ENCODE measurements around the gene WIZ. TPM values are rescaled to one million over a fixed set of nuclear protein-coding genes. Genes with fewer than 3 reads are reported as not detected.
A peak's percentile ranks its signal among the peaks of the same experiment; 100 is the strongest.
"Not testable (repeated sequence)": the region's sequence is repeated elsewhere in the genome, so short reads cannot be mapped to it uniquely, and the experiment has no call there.

Gene WIZ
- total RNA-seq, 4 donors from 2014 or later = 39.1 to 44.9 (median 41.0) TPM

GRCh38 chr19:15419413-15420025 lies 30.2 kb downstream of the WIZ start:
- H3K4me1 ChIP-seq = peaks cover 32% of the 10 kb centered on the region
- no peaks in the 10 kb centered on the region for H3K27me3 ChIP-seq
- no peaks in the 10 kb centered on the region for H3K9me3 ChIP-seq
- TF ChIP-seq POLR2A (IDR thresholded peaks at IDR 0.05) = no peak
- no peak for TF ChIP-seq EP300 (IDR thresholded peaks at IDR 0.05)
- peak in 1 of 2 donors; percentile 1 for TF ChIP-seq CTCF (IDR thresholded peaks at IDR 0.05)
- no peak for TF ChIP-seq POLR2AphosphoS5 (IDR thresholded peaks at IDR 0.05)
- 17% methylated on average over 16 of the region's 16 CpGs for WGBS
- peaks cover 28% of the 10 kb centered on the region for H3K36me3 ChIP-seq
- no peak overlapping the region for H3K27ac ChIP-seq
- H3K4me3 ChIP-seq = peak overlapping the region; percentile 58
- DNase-seq (ENCODE audit: low spot score in 2 of 2) = no peak

GRCh38 chr19:15418579-15419412 lies 31.0 kb downstream of the WIZ start, which contains the start of gene AKAP8L:
TSS of gene AKAP8L (minus strand) at chr19:15418988. CDS start at chr19:15418923, 65 bp downstream.
- Histone ChIP-seq H3K36me3 (peaks cover 21% of the 10 kb centered on the region), H3K27me3 (no peaks in the 10 kb centered on the region), H3K27ac (peak within 1 kb of the TSS; percentile 70), H3K4me1 (peaks cover 32% of the 10 kb centered on the region), H3K9me3 (no peaks in the 10 kb centered on the region), H3K4me3 (peak within 1 kb of the TSS; percentile 58)
- DNase-seq (ENCODE audit: low spot score in 2 of 2) = peak; percentile 99 to 100
- WGBS = 0% methylated on average over 10 of the region's 61 CpGs
- TF ChIP-seq POLR2AphosphoS5 (IDR thresholded peaks at IDR 0.05) (peak in 2 of 3 donors; percentile 28 to 77), CTCF (IDR thresholded peaks at IDR 0.05) (peak; percentile 42 to 49), EP300 (IDR thresholded peaks at IDR 0.05) (no peak), POLR2A (IDR thresholded peaks at IDR 0.05) (peak in 1 of 2 donors; percentile 67)

- Histone ChIP-seq H3K9me3 (no peaks in the 10 kb centered on the region), H3K4me3 (peak overlapping the region; percentile 58), H3K27me3 (no peaks in the 10 kb centered on the region), H3K36me3 (peaks cover 15% of the 10 kb centered on the region), H3K4me1 (peaks cover 38% of the 10 kb centered on the region), H3K27ac (peak overlapping the region; percentile 70)
- TF ChIP-seq EP300 (IDR thresholded peaks at IDR 0.05) (no peak), CTCF (IDR thresholded peaks at IDR 0.05) (no peak), POLR2A (IDR thresholded peaks at IDR 0.05) (no peak), POLR2AphosphoS5 (IDR thresholded peaks at IDR 0.05) (no peak)
- 0% methylated on average over 10 of the region's 16 CpGs for WGBS
- peak in 1 of 2 donors; percentile 71 for DNase-seq (ENCODE audit: low spot score in 2 of 2)
Observed at GRCh38 chr19:15418231-15418578, 31.6 kb downstream of the WIZ start.

GRCh38 chr19:15417699-15418098 lies 32.1 kb downstream of the WIZ start:
- TF ChIP-seq POLR2A (IDR thresholded peaks at IDR 0.05) (no peak), POLR2AphosphoS5 (IDR thresholded peaks at IDR 0.05) (no peak), EP300 (IDR thresholded peaks at IDR 0.05) (no peak), CTCF (IDR thresholded peaks at IDR 0.05) (no peak)
- peak overlapping the region; percentile 70 for H3K27ac ChIP-seq
- H3K27me3 ChIP-seq = no peaks in the 10 kb centered on the region
- DNase-seq (ENCODE audit: low spot score in 2 of 2) = no peak
- H3K9me3 ChIP-seq = no peaks in the 10 kb centered on the region
- H3K4me3 ChIP-seq = peak overlapping the region; percentile 58
- H3K36me3 ChIP-seq = peaks cover 10% of the 10 kb centered on the region
- peaks cover 43% of the 10 kb centered on the region for H3K4me1 ChIP-seq
- 3% methylated on average over 7 of the region's 9 CpGs for WGBS

- WGBS = 71% methylated on average over 4 of the region's 4 CpGs
- no peaks in the 10 kb centered on the region for H3K9me3 ChIP-seq
Observed at GRCh38 chr19:15412832-15413231, 36.9 kb downstream of the WIZ start.

GRCh38 chr19:15411351-15411750 lies 38.4 kb downstream of the WIZ start:
- H3K27ac ChIP-seq; H3K4me3 ChIP-seq; DNase-seq (ENCODE audit: low spot score in 2 of 2); H3K9me3 ChIP-seq; H3K27me3 ChIP-seq: not testable (repeated sequence)
- Histone ChIP-seq H3K36me3 (peaks cover 27% of the 10 kb centered on the region), H3K4me1 (peaks cover 30% of the 10 kb centered on the region)
- 80% methylated on average over 2 of the region's 2 CpGs for WGBS

More at GRCh38 chr19:15412832-15413231, 36.9 kb downstream of the WIZ start:
- Histone ChIP-seq H3K4me3 (no peak overlapping the region), H3K27ac (no peak overlapping the region), H3K27me3 (no peaks in the 10 kb centered on the region), H3K4me1 (peaks cover 42% of the 10 kb centered on the region), H3K36me3 (peaks cover 23% of the 10 kb centered on the region)
- no peak for DNase-seq (ENCODE audit: low spot score in 2 of 2)
- TF ChIP-seq POLR2A (IDR thresholded peaks at IDR 0.05) = no peak

Data from suprapubic skin (tissue), 4 donors.